Activated CD4-positive, alpha-beta T cell treated with anti-CD3 and anti-CD28 coated beads, Interleukin-2, amount 50 U/mL, for 48 hours (primary cell): Measurements from ENCODE around the gene MTRR.
A peak's percentile ranks its signal among the peaks of the same experiment; 100 is the strongest.
"Not testable (repeated sequence)": the region's sequence is repeated elsewhere in the genome, so short reads cannot be mapped to it uniquely, and the experiment has no call there.

Source experiments
- DNase-seq, 2 experiments: peaks; one replicate each; pipeline ENCODE4 v3.0.0-alpha.2; 2020

The MTRR gene

DNA sequence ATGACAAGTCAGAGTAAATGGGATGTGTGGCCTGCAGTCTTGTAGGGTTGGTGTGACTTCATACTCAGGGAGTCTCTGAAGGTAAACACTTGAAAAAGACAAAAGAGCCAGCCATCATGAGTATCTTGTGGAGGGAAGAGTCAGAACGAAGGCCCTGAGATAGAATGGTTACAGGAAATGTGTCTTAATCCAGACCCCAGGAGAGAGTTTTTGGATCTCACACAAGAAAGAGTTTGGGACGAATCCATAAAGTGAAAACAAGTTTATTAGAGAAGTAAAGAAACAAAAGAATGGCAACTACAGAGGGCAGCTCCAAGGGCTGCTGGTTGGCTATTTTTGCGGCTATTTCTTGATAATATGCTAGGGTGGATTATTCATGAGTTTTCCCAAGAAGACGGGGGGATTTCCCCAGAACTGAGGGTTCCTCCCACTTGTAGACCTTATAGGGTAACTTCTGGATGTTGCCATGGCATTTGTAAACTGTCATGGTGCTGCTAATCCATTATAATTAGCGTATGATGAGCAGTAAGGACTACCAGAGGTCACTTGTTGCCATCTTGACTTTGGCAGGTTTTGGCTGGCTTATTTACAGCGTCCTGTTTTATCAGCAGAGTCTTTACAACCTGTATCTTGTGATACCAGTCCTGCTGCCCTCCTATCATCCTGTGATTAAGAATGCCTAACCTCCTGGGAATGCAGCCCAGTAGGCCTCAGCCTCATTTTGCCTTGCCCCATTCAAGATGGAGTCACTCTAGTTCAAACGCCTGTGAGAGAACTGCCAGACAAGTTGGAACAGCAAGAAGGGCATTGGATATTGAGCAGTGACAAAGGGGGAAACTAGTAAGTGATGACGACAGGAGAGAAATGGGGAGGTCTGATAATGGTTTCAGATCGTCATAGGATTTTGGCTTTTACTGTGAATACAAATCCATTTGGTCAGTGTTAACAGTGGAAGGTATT, 34.0 kb downstream of the MTRR start:
- no peak for DNase-seq

DNA sequence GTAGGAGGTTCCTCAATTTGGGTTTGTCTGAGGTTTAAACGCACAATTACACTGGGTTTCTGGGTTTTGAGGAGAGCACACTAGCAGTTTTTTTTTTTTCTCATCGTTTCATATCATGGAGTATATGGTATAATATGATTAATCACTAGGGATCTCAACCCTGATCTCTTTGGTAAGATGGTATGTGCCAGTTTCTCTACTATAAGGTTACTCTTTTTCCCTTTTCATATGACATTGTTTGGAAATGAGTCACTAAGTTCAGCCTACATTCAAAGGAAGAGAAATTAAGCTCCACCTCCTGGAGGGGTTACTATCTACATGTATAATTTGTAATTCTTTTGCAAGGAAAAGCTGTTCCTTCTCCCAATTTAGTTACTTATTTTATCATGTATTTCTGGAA, 35.2 kb downstream of the MTRR start:
- DNase-seq, result no peak

GRCh38 chr5:7907612-7908011, 38.7 kb downstream of the MTRR start:
- no peak for DNase-seq

DNA sequence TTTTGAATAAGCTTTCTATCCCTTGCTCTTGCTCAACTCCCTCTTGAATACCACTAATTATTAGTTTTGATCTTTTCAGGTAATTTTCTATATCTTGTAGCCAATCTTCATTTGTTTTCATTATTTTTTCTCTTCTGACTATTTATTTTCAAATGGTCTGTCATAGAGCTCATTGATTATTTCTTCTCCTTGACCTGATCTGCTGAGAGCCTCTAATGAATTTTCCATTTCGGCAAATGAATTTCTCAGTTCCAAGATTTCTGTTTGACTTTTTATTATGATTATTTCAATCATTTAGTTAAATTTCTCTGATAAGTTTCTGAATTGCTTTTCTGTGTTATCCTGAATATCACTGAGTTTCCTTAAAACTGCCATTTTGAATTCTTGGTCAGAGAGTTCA, 39.4 kb downstream of the MTRR start:
- no peak for DNase-seq

- DNase-seq, result no peak
Observed at GRCh38 chr5:7910738-7911428, 41.9 kb downstream of the MTRR start.

DNA sequence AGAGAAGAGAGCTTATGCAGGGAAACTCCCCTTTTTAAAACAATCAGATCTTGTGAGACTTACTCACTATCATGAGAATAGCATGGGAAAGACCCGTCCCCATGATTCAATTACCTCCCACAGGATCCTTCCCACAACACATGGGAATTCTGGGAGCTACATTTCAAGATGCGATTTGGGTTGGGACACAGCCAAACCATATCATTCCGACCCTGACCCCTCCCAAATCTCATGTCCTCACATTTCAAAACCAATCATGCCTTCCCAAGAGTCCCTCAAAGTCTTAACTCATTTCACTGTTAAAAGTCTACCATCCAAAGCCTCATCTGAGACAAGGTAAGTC, 42.5 kb downstream of the MTRR start:
- DNase-seq, result not testable (repeated sequence)

GRCh38 chr5:7916171-7916804, 47.3 kb downstream of the MTRR start:
- no peak for DNase-seq

GRCh38 chr5:7917130-7918123, 48.5 kb downstream of the MTRR start:
- DNase-seq, result no peak

- DNase-seq, result no peak
Observed at GRCh38 chr5:7925961-7926695, 57.2 kb downstream of the MTRR start.

GRCh38 chr5:7926720-7927119, 57.8 kb downstream of the MTRR start:
- no peak for DNase-seq

DNA sequence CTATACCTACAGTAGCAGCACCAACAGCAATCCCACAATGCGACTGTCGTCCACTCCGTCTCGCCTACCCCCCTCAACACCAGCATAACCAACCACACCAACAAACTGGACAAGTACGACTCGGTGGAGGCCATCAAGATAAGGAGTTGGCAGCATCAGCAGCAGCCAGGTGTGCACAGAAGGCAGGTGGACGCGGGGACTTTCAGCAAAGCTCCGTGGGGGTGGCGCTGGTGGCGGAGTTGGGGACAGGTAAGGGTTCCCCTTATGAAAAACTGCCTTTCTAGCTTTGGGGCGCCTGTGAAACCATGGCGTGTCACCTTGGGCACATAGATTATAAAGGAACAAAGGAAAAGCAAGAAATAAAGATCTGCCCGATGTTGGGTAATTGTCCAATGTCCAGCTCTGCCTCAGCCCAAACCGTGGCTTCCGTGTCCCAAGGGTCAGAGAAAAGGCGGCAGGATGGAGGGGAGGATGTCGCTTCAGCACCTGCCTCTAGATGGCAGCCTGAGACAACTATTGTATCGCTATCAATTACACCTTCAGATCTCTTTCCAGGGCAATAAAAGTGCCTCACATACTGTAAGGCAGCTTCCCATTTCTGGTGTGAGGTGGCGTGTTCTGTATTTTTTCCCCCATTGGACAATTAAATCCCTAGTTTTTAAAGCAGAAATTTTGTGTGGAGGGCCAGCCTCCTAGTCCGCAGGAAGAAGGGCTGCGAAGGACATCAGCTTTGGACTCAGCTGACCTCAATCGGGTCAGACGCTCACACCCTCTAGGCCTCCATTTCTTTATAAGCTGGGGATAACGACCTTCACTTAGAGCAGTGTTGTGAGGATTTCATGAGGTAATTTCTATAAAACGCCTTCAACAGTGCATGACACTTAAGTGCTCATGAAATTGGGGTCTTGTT, 58.8 kb downstream of the MTRR start:
- peak; percentile 38 to 61 for DNase-seq

- no peak for DNase-seq
Observed at GRCh38 chr5:7930011-7930410, 61.1 kb downstream of the MTRR start.

DNA sequence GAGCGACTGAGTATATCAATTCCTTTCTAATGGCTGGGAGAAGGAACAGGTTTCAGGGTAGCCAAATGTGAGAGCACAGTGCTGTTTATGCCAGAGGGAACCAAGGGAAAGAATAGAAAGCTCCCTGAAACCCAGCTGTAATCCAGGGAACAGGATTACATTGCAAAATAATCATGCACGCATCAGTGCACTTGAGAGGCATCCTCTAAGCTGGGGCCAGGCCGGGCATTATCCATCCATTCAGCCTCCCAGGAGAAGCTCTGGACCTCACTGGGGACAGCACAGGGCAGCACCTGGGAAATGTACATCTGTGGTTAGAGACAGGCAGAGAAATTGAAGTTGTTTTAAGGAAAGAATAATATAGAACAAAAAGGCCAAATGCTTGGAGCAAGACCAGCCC, 72.7 kb downstream of the MTRR start:
- no peak for DNase-seq

DNA sequence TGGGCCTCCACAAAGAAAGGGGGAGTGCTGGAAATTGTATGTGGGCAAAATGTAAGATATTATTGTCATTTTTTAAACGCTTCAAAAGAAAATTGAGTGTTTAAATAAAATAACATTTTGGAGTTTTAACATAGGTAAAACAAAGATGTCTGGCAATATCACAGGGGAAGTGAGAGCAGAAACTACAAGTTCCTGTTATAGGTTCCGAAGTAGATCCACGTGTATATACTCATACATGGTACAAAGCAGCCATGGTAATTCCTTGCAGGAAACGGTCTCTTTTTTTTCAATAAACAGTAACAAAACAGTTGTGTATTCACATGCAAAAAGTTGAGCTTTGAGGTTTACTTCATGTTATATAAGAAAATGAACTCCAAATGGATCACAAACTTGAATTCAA, 78.4 kb downstream of the MTRR start:
- no peak for DNase-seq
